GM19193 (cell line): ENCODE data around the gene IL1RAP.

Experiments used
- POLR2A ChIP-seq: IDR thresholded peaks from 4 replicates; pipeline ENCODE4 v1.6.1; 2011; ENCODE audit not compliant: insufficient read depth, insufficient read length; ENCODE audit errors: extremely low read depth

IL1RAP gene

DNA sequence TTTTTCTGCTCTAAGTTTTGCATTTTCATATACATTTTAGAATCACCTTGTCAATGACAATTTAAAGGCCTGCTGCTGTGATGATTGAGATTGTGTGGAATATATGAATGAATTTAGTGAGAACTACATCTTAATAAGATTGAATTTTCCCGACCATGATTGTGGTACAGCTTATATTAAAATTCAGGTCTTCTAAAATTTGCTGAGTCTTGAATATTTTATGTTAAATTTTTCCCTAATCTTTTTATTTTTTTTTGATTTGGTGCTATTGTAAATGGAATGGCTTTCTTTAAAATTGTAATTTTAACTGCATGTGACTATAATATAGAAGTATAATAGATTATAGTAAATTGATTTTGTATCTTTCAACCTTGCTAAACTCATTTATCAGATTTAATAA lies 172.1 kb downstream of the IL1RAP start:
- no peak for TF ChIP-seq POLR2A

DNA sequence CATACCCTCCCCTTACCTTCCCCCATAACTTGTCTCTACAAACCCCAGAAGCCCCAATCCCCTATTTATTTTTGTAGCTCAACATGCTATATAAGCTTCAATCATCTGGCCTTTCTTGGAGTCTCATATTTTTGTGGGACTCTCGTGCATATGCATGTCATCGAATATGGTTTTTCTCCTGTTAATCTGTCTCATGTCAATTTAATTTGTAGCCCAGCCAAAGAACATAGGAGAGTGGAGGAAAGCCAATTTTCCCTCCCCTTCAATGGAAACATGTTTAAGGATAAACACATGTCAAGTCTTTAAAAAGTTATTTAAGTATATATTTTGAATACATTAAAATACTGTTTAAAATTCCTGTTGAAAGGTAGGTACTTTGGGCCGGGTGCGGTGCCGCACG lies 176.4 kb downstream of the IL1RAP start:
- TF ChIP-seq POLR2A = no peak

DNA sequence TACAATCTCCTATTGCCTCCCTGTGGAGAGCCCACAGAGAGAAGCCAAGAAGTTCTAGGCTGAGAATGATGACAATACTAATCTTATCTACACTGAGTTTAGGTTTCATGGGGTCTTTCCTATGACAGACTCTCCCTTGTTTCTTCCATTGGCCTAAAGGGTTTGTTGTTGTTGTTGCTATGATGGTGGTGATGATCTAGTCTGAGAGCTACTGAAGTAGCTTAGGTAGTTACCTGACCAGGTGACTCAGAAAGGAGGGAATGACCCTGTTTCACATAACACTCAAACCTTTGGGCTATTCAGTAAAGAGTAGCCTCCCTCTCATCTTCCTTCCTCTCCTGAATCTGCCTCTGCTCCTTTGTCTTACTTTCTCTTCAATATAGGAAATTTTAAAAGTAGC lies 178.4 kb downstream of the IL1RAP start:
- TF ChIP-seq POLR2A = no peak

DNA sequence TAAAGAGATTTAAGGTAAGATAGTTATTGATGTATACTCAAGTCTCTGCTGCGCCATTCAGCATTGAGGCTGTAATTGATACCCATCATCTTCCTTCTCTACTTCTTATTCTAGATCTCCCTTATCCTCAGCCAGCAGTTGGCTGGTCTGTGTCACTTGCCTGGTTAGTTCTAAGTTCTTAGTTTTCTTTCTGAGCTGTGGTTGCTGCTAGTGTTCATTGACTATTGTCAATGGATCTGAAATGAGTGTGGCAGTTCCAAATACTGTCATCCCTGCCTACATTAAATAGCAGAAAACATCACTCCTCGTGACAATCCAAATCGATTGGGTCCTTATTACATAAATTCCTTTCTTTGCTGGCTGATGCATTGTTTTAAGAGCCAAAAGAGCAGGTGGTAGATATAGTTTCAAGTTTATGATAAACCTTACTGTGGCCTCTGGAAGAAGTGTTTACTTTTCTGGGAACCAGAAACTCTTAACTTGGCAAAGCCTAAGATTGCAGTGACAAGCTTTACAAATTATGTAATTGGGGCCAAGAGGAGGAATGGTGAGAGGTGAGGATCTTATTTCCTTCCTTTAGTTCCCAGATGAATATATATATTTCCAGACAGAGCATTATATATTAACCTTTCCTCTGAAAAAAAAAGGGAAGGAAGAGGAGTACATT lies 180.6 kb downstream of the IL1RAP start:
- TF ChIP-seq POLR2A = no peak

DNA sequence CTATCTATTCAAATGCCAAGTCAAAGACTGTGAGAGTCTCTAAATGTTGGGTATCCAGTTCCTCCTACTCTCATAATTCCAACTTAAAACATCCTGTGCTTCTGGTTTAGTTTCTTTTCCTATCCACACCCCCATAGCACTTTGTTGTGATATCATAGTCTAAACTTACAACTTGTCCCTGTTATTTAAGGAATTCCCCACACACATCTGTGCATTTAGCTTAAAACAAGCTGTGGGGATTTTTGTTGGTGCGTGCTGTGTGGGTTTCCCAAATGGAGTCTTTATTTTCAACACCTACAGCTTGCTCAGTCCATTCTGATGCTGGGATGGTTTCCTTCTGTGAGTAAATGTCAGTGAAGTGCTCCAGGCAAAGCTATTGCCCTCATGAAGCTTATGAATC lies 181.3 kb downstream of the IL1RAP start:
- TF ChIP-seq POLR2A = no peak

DNA sequence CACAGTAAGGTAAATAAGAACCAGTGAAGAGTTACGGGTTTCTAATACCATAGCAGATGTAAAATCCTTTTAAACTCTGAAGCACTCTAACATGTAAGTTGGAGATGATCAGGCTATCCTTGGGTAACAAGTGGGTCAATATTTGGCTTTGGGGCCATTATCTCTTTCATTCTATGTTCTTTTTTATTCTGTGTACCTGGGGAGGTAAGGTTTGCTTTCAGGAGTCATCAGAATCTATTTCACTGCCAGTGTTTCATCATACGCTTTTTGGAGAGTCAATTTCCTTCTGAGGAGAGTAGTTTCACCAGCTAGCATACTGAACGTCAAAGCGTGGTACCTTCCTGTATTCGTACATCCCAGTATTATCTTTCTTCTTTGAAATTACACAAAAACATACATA lies 182.1 kb downstream of the IL1RAP start:
- no peak for TF ChIP-seq POLR2A

DNA sequence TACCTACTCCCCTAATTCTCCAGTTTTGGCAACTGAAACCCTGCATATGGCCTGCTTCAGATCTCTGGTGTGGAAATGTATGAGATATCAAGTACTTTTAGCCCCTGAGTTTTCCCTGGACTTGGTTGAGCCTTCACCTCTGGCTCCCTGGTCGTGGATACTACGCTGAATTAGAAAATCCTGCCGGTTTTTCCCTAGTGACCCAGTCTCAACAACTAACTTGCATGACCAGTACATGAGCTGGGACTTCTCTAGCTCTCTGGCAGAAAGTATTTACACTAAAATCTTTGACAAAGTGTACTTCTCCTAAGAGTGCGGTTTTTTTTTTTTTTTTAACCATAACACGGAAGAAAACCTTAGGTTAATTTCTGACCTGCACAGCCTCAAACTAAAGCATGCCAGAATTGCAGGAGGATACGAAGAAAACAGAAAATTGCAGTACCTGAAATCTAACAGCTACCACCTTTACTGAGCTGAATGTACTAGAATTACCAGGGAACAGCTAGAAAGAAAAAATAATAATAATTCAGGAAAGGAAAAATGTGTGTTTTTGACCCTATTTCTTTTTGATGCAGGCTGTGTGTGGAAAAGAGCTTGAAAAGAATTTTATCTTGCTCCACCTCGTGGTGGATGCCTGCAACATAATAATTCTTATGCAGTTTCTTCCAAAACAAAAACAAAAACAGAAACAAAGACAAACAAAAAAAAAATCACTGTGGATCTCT lies 183.1 kb downstream of the IL1RAP start:
- TF ChIP-seq POLR2A = no peak

DNA sequence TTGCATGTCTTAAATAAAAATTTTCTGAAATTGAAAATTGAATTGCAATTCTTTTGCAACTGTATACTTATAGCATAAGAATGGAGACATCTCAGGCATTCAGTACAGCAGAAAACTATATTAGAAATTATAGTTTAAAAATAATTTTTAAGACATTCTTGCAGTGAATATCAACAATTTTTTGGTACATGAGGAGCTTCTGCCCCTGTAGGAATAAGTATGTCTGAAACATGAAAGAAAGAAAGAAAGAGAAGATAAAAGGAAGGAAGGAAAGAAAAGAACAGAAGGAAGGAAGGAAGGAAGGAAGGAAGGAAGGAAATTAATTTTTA lies 183.6 kb downstream of the IL1RAP start:
- no peak for TF ChIP-seq POLR2A

DNA sequence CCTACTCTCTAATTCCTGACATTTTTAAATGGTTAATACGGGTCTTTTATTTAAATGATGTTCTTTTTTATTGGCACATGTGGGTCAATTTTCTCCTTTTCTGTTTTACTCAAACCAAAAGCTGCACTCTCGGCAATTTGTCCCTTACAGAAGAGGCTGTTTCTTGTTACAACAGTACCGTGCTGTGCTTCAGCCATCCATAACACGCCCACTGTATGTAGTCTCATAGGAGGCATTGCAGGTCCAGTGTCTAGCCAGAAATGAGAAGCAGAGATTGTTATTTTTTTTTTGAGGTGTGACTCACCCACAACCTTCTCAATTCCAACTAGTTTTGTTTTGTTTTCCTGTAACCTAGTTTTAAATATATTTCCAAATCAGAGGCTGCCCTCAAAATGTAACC lies 184.0 kb downstream of the IL1RAP start:
- no peak for TF ChIP-seq POLR2A

DNA sequence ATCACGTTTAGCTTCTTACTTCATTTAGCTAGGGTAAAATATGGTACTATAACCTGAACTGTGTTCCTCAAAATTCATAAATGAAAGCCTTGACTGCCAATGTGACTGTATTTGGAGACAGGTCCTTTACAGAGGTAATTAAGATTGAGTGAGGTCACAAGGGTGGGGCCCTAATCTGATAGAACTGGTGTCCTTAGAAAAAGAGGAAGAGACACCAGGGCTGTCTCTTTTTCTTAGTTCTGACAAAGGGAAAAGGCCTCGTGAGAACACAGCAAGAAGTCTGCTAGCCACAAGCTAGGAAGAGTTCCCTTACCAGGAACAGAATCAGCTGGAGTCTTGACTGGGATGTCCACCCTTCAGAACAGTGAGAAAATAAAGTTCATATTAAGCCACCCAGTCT lies 185.9 kb downstream of the IL1RAP start:
- no peak for TF ChIP-seq POLR2A

DNA sequence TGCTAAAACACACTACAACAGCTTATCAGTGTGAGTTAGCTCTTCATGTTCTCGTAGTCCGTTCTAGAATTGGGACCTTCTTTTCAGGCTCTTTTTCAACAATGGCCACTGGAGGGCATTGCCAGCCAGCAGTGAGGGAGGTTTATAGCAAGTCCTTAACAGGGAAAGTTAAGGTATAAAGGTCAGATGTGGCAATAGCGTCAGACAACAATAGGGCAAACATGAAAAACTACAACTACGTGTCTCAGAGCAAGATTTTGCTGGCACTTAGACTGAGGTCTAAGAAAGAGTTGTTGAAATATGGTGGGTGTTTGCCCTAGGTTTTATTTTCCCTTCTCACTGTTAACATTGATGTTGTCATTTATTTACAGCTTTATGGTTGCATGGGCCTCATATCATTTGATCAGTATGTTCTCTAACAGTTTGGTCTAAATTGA lies 187.2 kb downstream of the IL1RAP start:
- TF ChIP-seq POLR2A = no peak

DNA sequence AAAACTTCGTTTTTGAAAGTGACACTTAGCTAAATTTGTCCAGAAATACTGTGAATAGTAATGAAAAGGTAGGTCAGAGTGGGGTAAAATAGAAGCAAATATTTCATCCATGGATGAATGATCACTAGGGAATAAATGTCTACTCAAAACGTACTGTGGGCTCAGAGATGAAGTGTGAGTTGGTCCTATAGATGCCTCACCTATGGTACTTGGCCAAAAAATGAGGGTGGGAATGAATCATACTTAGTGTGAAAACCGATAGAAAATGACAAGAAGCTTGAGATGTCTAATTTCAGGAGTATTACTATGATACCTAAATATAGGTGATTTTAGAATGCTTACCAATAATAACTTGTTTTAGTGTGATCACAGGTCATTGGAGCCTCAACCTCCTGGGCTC lies 192.7 kb downstream of the IL1RAP start:
- no peak for TF ChIP-seq POLR2A
